Measurements from ENCODE around the gene LACTBL1. TPM values are rescaled to one million over a fixed set of nuclear protein-coding genes. Genes with fewer than 3 reads are reported as not detected.

LACTBL1 gene
- total RNA-seq, 4 donors from 2014 or later, result not detected

GRCh38 chr1:22907528-22907927 is 65.1 kb downstream of the LACTBL1 start:
- TF ChIP-seq, protein P1, sequence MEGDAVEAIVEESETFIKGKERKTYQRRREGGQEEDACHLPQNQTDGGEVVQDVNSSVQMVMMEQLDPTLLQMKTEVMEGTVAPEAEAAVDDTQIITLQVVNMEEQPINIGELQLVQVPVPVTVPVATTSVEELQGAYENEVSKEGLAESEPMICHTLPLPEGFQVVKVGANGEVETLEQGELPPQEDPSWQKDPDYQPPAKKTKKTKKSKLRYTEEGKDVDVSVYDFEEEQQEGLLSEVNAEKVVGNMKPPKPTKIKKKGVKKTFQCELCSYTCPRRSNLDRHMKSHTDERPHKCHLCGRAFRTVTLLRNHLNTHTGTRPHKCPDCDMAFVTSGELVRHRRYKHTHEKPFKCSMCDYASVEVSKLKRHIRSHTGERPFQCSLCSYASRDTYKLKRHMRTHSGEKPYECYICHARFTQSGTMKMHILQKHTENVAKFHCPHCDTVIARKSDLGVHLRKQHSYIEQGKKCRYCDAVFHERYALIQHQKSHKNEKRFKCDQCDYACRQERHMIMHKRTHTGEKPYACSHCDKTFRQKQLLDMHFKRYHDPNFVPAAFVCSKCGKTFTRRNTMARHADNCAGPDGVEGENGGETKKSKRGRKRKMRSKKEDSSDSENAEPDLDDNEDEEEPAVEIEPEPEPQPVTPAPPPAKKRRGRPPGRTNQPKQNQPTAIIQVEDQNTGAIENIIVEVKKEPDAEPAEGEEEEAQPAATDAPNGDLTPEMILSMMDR (IDR thresholded peaks at IDR 0.05), result no peak
- TF ChIP-seq POLR2A (IDR thresholded peaks at IDR 0.05), result no peak
- Histone ChIP-seq H3K36me3 (peaks cover 0 to 12% (median 0%) of the 10 kb centered on the region in 3 donors), H3K4me3 (no peak overlapping the region), H3K27me3 (no peaks in the 10 kb centered on the region), H3K9me3 (no peaks in the 10 kb centered on the region), H3K27ac (no peak overlapping the region), H3K4me1 (no peaks in the 10 kb centered on the region)
- no peak for DNase-seq

DNA sequence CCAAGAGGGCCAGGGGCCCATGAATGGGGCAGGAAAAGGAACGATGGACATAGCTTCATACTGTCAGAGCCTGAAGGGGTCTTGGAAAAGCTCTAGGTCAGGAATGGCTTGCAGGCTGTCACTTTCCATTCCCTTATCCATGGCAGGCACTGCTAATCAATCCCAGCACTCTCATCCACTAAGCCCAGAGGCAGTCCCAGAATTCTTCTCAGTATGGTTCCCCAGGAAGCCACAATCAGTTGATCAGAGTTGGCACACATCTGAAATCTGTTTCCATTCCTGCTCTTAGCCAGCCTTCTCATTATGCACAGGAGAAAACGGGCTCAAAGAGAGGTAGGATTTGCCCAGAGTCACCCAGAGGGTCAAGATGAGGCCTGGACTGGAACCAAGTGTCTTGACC is 65.7 kb downstream of the LACTBL1 start:
- Histone ChIP-seq H3K36me3 (peaks cover 0 to 12% (median 0%) of the 10 kb centered on the region in 3 donors), H3K27ac (no peak overlapping the region), H3K27me3 (no peaks in the 10 kb centered on the region), H3K9me3 (no peaks in the 10 kb centered on the region), H3K4me3 (no peak overlapping the region), H3K4me1 (no peaks in the 10 kb centered on the region)
- DNase-seq, result no peak
- TF ChIP-seq, protein P1 (IDR thresholded peaks at IDR 0.05), result no peak
- TF ChIP-seq POLR2A (IDR thresholded peaks at IDR 0.05), result no peak

DNA sequence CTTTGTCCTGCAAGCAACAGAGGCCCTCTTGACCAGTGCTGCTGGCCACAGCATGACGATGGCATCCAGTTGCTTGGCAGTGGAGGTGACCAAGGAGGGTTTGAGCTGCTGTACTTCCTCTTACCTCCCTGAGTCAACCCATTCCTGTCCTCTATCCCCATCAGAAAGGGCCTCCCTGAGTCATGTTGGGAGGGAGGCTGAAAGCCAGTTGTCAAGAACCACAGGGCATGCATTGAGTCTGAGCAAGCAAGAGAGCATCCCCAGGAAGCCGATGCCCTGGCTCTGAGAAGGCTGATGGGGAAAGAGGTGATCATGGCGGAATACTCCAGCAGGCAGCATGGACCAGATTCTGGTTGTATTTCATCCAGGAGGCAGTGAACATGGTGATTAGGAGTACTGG is 69.6 kb downstream of the LACTBL1 start:
- H3K27ac ChIP-seq, result no peak overlapping the region
- H3K4me3 ChIP-seq, result no peak overlapping the region
- no peaks in the 10 kb centered on the region for H3K4me1 ChIP-seq
- no peak for DNase-seq
- H3K27me3 ChIP-seq, result no peaks in the 10 kb centered on the region
- TF ChIP-seq POLR2A (IDR thresholded peaks at IDR 0.05), result no peak
- TF ChIP-seq, protein P1 (IDR thresholded peaks at IDR 0.05), result no peak
- H3K36me3 ChIP-seq, result no peaks in the 10 kb centered on the region
- no peaks in the 10 kb centered on the region for H3K9me3 ChIP-seq

Other genes starting within 250 kb of the LACTBL1 start
- not detected for gene TEX46, start 43.0 kb upstream of the LACTBL1 start, total RNA-seq
- gene KDM1A, start 46.6 kb upstream of the LACTBL1 start, total RNA-seq, result 100 to 1,000 TPM in 1 of 4 donors, 10 to 100 TPM in 3; 33.5 to 102 (median 40.9) TPM
- gene LUZP1, start 196.0 kb upstream of the LACTBL1 start, total RNA-seq, result 10 to 100 TPM; 38.8 to 92.8 (median 70.4) TPM
- gene HTR1D, start 244.6 kb upstream of the LACTBL1 start, total RNA-seq, result 10 to 100 TPM in 2 of 4 donors, 1 to 10 TPM in 2; 2.5 to 23.1 (median 11.1) TPM

Data from Peyer's patch (tissue), 4 donors.